K562 (cell line): Measurements from ENCODE around the gene ARHGAP35. TPM values are rescaled to one million over a fixed set of nuclear protein-coding genes. Genes with fewer than 3 reads are reported as not detected.

Experiments used
- ADNP ChIP-seq: fragments of 200-800 bp; sonication (Bioruptor generic); IDR thresholded peaks from 2 replicates; pipeline ENCODE4 v1.6.1; 2016; ENCODE audit warnings: missing genetic modification characterization, missing compliant biosample characterization
- ATF7 ChIP-seq: fragments of 450-650 bp; IDR thresholded peaks from 2 replicates; pipeline ENCODE4 v1.7.1; 2014; ENCODE audit warnings: mild to moderate bottlenecking, moderate library complexity
- BCOR ChIP-seq: fragments of 450-650 bp; IDR thresholded peaks from 2 replicates; pipeline ENCODE4 v1.6.1; 2016
- CEBPG ChIP-seq, 3 experiments: fragments of 200-800 bp in 1 of 3; sonication (Bioruptor generic) in 1 of 3; sonication (generic) in 1 of 3; formaldehyde crosslinking in 1 of 3; IDR thresholded peaks in 2 of 3; conservative IDR thresholded peaks in 1 of 3; 2 replicates each; pipeline versions ENCODE4 v1.6.1 to v1.8.0; 2016 to 2022; ENCODE audit warnings: missing compliant biosample characterization in 2 of 3, missing genetic modification characterization in 2 of 3, mild to moderate bottlenecking in 1 of 3, missing genetic modification reagents in 1 of 3
- CHAMP1 ChIP-seq: fragments of 450-650 bp; IDR thresholded peaks from 2 replicates; pipeline ENCODE4 v1.6.1; 2016; ENCODE audit warnings: mild to moderate bottlenecking
- E2F8 ChIP-seq: fragments of 450-650 bp; IDR thresholded peaks from 2 replicates; pipeline ENCODE4 v1.7.1; 2018; ENCODE audit warnings: mild to moderate bottlenecking, low read depth; ENCODE audit not compliant: partially characterized antibody
- LARP7 ChIP-seq: fragments of 450-650 bp; IDR thresholded peaks from 2 replicates; pipeline ENCODE4 v1.6.1; 2016
- MXI1 ChIP-seq: IDR thresholded peaks from 2 replicates; pipeline ENCODE4 v1.6.1; 2011; ENCODE audit warnings: low read depth, mild to moderate bottlenecking, improper control_type of control experiment, low read length
- NCOA2 ChIP-seq, 2 experiments: fragments of 450-650 bp; IDR thresholded peaks; 2 replicates each; pipeline ENCODE4 v1.6.1; 2018; ENCODE audit warnings: mild to moderate bottlenecking in 2 of 2, moderate library complexity in 1 of 2; ENCODE audit not compliant: partially characterized antibody in 2 of 2
- SMARCA5 ChIP-seq: fragments of 450-650 bp; IDR thresholded peaks from 2 replicates; pipeline ENCODE4 v1.6.1; 2016
- polyA plus RNA-seq, 8 experiments: library from polyadenylated mRNA; depleted of rRNA in 4 of 8; stranded (reverse) in 5 of 8; unstranded in 3 of 8; fragments of >200 nt; fragmentation: Nextera tagmentation in 2 of 8; fragmentation: Illumina TruSeq in 1 of 8; extraction: Ambion mirVana in 2 of 8; extraction: Trizol in 1 of 8; gene quantifications; 2 replicates each; pipeline versions ENCODE4 v1.2.1 to v1.2.3, GENCODE V29; 2011 to 2014; ENCODE audit warnings: inconsistent platforms in 1 of 8, missing spikeins in 1 of 8
- total RNA-seq, 7 experiments: library from RNA; depleted of rRNA in 6 of 7; stranded (reverse); fragments of >200 nt in 6 of 7; fragmentation: Illumina TruSeq in 2 of 7; extraction: Trizol in 2 of 7; gene quantifications; 2 replicates each; pipeline versions ENCODE4 v1.2.1 to v1.2.3, GENCODE V29; 2011 to 2021; ENCODE audit warnings: low replicate concordance in 1 of 7
- TF ChIP-seq, protein P1 (sequence below): sonication (generic); formaldehyde crosslinking; IDR thresholded peaks from 2 replicates; pipeline ENCODE4 v1.8.1; 2023; ENCODE audit warnings: mild to moderate bottlenecking, missing genetic modification reagents

ARHGAP35 gene
- total and polyA plus RNA-seq, 9 of the 15 experiments (the other 6 are each of a cell fraction or from before 2014, with no cell fraction given) = 0.27 to 26.4 (median 10.2) TPM

DNA sequence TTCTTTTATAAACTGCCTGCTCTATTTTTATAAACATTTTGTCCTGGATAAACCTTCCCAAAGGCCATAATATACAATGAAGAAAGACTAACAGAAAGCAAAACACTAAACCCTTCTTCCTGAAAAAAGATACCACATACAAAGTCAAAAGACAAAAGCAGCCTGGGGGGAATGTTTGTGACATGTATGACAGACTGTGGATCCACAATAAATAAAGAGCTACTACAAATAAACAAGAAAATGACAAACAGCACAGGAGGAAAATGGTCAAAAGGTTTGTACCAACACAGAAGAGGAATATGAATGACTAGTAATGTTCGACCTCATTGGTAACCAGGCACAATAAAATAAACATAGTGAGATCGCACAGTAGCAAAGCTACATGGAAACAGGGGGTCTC is 29.9 kb upstream of the ARHGAP35 start (continued):
- TF ChIP-seq, protein P1, sequence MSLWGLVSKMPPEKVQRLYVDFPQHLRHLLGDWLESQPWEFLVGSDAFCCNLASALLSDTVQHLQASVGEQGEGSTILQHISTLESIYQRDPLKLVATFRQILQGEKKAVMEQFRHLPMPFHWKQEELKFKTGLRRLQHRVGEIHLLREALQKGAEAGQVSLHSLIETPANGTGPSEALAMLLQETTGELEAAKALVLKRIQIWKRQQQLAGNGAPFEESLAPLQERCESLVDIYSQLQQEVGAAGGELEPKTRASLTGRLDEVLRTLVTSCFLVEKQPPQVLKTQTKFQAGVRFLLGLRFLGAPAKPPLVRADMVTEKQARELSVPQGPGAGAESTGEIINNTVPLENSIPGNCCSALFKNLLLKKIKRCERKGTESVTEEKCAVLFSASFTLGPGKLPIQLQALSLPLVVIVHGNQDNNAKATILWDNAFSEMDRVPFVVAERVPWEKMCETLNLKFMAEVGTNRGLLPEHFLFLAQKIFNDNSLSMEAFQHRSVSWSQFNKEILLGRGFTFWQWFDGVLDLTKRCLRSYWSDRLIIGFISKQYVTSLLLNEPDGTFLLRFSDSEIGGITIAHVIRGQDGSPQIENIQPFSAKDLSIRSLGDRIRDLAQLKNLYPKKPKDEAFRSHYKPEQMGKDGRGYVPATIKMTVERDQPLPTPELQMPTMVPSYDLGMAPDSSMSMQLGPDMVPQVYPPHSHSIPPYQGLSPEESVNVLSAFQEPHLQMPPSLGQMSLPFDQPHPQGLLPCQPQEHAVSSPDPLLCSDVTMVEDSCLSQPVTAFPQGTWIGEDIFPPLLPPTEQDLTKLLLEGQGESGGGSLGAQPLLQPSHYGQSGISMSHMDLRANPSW = no peak
- TF ChIP-seq MXI1 (no peak), E2F8 (no peak), ADNP (tag) (no peak), LARP7 (no peak), ATF7 (no peak), CHAMP1 (peak; percentile 90), BCOR (peak; percentile 88), SMARCA5 (peak; percentile 61; the same call in 1 of the 2 replicates), NCOA2 (IDR thresholded peaks at IDR 0.05; ENCODE audit: partially characterized antibody in 2 of 2) (no peak), CEBPG (CRISPR knock-in tag; IDR thresholded peaks at IDR 0.05) (no peak), CEBPG (tag; conservative IDR thresholded peaks at IDR 0.05 in 1 of 2, IDR thresholded peaks at IDR 0.05 in 1 of 2) (no peak)
- TF ChIP-seq, all 486 proteins: peak for 6
